NCI-H226 (cell line): ENCODE measurements around the gene ZNF90.
"Not testable (repeated sequence)": the region's sequence is repeated elsewhere in the genome, so short reads cannot be mapped to it uniquely, and the experiment has no call there.

ENCODE experiments used
- DNase-seq: peaks from one replicate; pipeline ENCODE4 v3.0.0-alpha.2; 2015

ZNF90 gene

DNA sequence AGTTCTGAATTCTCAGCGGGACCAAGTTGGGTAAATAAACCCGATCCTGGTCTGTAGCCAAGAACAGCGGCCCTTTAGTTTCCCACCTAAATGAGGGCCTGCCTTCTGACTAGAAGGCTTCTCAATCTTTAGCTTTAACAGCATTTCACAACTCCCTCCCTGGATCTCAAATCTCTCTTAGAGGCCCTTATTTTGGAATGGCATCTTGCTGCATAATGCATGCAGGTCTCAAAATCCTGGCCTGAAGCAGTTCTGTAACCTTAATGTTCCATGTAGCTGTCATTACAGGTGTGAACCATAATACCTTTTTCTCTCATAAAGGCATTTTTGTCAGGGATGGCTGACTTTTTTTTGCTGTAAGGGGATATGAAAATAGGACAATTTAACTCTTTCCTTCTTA lies 29.5 kb downstream of the ZNF90 start:
- no peak for DNase-seq

DNA sequence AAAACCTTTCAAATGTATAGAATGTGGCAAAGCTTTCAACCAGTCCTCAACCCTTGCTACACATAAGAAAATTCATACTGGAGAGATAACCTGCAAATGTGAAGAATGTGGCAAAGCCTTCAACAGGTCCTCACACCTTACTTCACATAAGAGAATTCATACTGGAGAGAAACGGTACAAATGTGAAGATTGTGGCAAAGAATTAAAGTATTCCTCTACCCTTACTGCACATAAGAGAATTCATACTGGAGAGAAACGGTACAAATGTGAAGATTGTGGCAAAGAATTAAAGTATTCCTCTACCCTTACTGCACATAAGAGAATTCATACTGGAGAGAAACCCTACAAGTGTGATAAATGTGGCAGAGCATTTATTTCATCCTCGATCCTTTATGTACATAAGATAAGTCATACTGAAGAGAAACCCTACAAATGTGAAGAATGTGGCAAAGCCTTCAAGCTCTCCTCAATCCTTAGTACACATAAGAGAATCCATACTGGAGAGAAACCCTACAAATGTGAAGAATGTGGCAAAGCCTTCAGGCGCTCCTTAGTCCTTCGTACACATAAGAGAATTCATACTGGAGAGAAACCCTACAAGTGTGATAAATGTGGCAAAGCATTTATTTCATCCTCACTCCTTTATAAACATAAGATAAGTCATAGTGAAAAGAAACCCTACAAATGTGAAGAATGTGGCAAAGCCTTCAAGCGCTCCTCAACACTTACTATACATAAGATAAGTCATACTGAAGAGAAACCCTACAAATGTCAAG lies 40.5 kb downstream of the ZNF90 start:
- DNase-seq, result not testable (repeated sequence)

DNA sequence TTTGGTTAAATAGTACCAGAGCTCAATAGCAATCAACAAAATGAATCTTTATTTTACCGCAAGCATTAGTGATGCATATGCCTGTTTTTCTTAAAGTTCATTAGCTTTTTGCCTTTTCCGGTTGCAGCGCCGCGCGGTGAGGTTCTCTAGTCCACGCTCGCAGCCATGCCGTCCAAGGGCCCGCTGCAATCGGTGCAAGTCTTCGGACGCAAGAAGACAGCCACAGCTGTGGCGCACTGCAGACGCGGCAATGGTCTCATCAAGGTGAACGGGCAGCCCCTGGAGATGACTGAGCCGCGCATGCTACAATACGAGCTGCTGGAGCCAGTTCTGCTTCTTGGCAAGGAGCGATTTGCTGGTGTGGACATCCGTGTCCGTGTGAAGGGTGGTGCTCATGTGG lies 47.1 kb downstream of the ZNF90 start:
- no peak for DNase-seq

DNA sequence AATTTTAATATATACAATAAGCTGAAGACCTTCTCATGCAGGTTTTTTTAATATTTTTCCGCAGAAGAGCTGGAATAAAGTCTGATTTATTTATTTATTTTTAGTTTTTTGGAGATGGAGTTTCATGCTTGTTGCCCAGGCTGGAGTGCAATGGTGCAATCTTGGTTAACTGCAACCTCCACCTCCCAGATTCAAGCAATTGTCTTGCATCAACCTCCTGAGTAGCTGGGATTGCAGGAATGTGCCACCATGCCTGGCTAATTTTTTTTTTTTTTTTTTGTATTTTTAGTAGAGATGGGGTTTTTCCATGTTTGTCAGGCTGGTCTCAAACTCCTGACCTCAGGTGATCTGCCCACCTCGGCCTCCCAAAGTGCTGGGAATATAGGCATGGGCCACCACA lies 55.1 kb downstream of the ZNF90 start:
- DNase-seq, result not testable (repeated sequence)

DNA sequence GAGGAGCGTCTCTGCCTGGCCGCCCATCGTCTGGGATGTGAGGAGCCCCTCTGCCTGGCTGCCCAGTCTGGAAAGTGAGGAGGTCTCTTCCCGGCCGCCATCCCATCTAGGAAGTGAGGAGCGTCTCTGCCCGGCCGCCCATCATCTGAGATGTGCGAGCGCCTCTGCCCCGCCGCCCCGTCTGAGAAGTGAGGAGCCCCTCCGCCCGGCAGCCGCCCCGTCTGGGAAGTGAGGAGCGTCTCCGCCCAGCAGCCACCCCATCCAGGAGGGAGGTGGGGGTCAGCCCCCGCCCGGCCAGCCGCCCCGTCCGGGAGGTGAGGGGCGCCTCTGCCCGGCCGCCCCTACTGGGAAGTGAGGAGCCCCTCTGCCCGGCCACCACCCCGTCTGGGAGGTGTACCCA lies 59.9 kb downstream of the ZNF90 start:
- DNase-seq, result not testable (repeated sequence)

DNA sequence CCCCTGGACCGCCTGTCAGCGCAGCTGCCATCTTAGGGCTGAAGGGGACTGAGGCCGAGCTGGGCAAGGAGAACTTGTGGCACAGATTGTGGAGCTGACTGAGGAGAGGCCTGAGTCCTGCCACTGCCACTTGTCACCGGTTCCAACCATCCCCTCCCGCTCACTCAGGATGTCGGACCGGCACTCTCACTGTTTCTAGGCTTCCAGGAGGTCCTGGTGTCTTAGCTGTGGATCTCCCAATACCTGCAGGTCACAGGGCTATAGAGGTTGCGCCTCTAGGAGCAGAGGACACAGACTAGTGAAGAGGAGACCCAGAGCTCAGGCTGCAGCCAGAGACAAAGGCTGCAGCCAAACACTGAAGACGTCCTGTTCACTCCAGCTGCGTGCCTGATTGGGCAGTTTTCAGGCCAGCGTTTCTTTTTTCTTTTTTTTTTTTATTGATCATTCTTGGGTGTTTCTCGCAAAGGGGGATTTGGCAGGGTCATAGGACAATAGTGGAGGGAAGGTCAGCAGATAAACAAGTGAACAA lies 73.9 kb downstream of the ZNF90 start:
- DNase-seq, result no peak

DNA sequence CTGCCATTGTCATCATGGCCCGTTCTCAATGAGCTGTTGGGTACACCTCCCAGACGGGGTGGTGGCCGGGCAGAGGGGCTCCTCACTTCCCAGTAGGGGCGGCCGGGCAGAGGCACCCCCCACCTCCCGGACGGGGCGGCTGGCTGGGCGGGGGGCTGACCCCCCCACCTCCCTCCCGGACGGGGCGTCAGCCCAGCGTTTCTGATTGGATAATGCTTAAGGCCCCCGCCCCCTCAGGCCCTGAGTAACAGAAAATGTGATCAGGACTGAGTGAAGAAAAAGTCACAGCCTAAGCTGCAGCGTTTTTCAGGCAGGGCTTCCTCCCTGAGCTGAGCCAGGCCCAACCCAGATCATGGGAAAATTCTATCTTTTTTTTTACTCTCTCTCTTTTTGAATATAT lies 74.7 kb downstream of the ZNF90 start:
- not testable (repeated sequence) for DNase-seq

DNA sequence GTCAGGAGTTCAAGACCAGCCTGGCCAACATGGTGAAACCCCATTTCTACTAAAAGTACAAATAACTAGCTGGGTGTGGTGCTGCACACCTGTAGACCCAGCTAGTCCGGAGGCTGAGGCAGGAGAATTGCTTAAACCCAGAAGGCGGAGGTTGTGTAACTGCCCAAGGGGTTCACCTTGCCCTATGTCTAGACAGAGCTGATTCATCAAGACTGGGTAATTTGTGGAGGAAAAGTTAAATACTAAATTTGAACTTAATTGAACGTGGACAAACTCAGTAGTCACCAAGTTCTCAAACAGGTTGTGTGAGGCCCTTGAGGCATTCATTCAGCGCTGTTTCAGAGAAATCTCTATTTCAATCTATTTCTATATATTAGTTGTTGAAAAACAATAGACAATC lies 75.5 kb downstream of the ZNF90 start:
- DNase-seq, result no peak

DNA sequence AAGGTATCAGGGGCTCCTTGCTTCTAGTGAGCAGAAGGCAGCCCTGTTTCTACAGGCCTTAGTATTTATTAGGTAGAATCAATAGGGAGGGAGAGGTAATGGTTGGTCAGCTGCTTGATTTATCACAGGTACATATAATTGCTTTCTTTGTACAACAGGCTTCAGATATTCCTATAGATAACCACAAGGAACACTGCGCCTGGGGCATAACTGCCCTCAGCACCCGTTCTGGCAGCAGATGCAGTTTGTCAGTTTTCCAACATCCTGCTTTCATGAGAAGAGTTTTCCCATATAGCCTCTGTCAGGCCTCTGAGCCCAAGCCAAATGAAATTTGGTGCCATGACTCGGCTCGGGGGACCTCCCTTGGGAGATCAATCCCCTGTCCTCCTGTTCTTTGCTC lies 76.8 kb downstream of the ZNF90 start:
- no peak for DNase-seq

DNA sequence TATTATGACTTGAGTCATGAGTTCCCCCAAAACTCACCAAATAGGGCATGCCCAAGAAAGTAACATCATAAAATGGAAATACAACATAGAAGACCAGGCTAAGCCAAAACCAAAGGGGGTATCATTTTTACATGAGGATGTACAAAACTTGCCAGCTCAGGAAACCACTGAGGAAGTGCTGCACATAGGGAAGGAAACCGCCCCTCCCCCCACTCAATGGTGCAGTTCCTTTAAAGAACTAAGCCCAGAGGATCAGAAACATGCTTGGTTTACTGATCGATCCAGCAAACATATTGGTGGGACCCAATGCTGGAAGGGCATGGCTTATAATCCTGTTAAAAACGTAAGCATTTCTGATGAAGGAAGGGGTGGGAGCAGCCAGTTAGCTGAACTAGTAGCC lies 85.0 kb downstream of the ZNF90 start:
- DNase-seq, result no peak

DNA sequence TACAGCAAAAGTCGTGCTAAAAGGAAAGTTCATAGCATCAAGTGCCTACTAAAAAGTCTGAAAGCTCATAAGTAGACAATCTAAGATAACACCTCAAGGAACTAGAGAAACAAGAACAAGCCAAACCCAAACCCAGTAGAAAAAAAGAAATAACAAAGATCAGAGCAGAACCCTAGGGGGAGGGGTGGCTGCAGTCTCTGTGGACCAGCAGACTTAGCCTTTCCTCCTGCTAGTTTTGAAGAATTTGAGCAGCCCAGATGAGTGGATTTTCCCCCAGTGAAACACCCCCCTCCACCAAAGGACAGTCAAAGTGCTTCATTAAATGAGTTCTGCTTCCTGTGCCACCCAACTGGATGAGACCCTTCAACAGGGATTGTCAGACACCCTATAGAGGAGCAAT lies 86.7 kb downstream of the ZNF90 start:
- DNase-seq, result no peak

DNA sequence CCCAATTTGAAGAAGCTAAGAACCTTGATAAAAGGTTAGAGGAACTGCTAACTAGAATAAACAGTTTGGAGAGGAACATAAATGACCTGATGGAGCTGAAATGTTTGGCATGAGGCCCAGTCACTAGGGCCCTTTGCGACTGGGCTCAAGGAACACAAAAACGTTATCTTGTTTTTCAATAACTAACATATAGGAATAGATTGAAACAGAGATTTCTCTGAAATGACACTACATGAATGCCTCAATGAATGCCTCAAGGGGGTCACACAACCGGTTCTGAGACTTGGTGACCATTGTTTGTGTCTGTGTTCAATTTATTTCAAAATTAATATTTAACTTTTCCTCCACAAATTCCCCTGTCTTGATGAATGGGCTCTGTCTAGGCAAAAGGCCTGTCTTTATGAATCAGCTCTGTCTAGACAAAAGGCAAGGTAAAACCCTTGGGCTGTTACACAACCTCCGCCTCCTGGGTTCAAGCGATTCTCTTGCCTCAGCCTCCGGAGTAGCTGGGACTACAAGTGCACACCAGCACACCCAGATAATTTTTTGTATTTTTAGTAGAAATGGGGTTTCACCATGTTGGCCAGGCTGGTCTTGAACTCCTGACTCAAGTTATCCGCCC lies 88.3 kb downstream of the ZNF90 start:
- no peak for DNase-seq

DNA sequence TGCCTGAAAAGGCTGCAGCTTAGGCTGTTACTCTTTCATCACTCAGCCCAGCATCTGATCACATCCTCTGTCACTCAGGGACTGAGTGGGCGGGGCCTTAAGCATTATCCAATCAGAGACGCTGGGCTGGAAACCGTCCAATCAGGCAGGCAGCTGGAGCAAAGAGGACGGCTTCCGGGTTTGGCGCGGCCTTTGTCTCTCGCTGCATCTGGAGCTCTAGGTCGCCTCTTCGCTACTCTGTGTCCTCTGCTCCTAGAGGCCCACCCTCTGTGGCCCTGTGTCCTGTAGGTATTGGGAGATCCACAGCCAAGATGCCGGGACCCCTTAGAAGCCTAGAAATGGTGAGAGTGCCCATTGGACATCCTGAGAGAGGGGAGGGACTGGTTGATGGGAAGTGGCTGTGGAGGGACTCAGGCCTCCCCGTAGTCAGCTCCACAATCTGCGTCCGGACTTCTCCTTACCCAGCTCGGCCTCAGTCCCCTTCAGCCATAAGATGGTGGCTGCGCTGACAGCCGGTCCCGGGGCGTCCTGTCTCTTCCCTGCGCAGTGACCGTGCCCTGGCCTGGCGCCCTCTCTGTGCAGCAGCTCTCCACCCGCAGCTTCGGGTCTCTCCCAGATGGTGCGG lies 89.3 kb downstream of the ZNF90 start, which contains the start of gene ZNF486:
ZNF486 (plus strand) TSS at position 195 of the 625 bp plus-strand sequence; CDS start at position 312, 117 bp downstream.
- DNase-seq, result no peak

DNA sequence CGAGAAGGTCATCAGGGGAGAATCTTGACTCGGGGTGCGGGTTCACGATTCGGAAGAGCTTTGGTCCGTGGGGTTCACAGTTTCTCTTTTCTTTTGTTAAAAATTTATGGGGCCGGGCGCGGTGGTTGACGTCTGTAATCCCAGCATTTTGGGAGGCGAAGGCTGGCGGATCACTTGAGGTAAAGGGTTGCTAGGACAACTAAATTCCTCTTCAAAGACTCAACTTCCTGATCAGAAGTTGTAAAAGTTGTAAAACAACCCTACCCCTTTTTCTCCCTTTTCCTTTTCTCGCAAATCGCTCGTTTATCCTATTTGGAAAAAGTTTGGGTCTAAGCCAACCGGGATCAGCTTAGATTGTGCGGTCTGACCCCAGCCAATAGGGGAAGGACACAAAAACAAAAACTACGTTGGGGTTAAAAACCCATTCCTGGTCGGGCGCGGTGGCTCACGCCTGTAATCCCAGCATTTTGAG lies 89.9 kb downstream of the ZNF90 start:
- no peak for DNase-seq
